Spinal cord (tissue), 10 donors: ENCODE results near the gene ZNF343. TPM values are rescaled to one million over a fixed set of nuclear protein-coding genes. Genes with fewer than 3 reads are reported as not detected.
A peak's percentile ranks its signal among the peaks of the same experiment; 100 is the strongest.
"Not testable (repeated sequence)": the region's sequence is repeated elsewhere in the genome, so short reads cannot be mapped to it uniquely, and the experiment has no call there.

Experiments used
- DNase-seq, 6 donors: peaks; one replicate each; pipeline versions ENCODE4 v3.0.0 to v3.0.0-alpha.2; 2013 to 2015; ENCODE audit warnings: low spot score in 6 of 6, low read depth in 4 of 6
- H3K27ac ChIP-seq: one replicate; pipeline ENCODE4 v1.5.1; 2013; ENCODE audit warnings: low read depth, low read length, control low read depth
- H3K27me3 ChIP-seq: one replicate; pipeline ENCODE4 v1.6.1; 2013; ENCODE audit warnings: low read length; ENCODE audit not compliant: control insufficient read depth, insufficient read depth
- H3K36me3 ChIP-seq: one replicate; pipeline ENCODE4 v1.6.1; 2013; ENCODE audit warnings: low read length; ENCODE audit not compliant: control insufficient read depth, insufficient read depth
- H3K4me1 ChIP-seq: one replicate; pipeline ENCODE4 v1.6.1; 2013; ENCODE audit warnings: low read length; ENCODE audit not compliant: control insufficient read depth, insufficient read depth
- H3K4me3 ChIP-seq: one replicate; pipeline ENCODE4 v1.5.1; 2013; ENCODE audit warnings: low read depth, low read length, control low read depth
- H3K9me3 ChIP-seq: one replicate; pipeline ENCODE4 v1.6.1; 2013; ENCODE audit warnings: low read length; ENCODE audit not compliant: control insufficient read depth, insufficient read depth
- WGBS: methylation state at CpG from one replicate; pipeline ENCODE4 v1.1.5; 2013; ENCODE audit warnings: missing lambda C conversion rate; ENCODE audit not compliant: insufficient coverage; 5-methylcytosine and 5-hydroxymethylcytosine counted together
- polyA plus RNA-seq, 2 donors: library from polyadenylated mRNA; unstranded; fragments of 120-200 nt; gene quantifications; one replicate each; pipeline ENCODE4 v1.2.1, GENCODE V29; 2013; ENCODE audit not compliant: insufficient read length in 2 of 2
- total RNA-seq, 2 donors: library from RNA; depleted of rRNA in 1 of 2; stranded (reverse); fragments of 120-200 nt in 1 of 2; fragments of >200 nt in 1 of 2; gene quantifications; one replicate each; pipeline versions ENCODE4 v1.2.3 to v1.2.4, GENCODE V29; 2013 to 2014
- donor health status: healthy.

ZNF343 gene
- total and polyA plus RNA-seq, 4 donors: 10.1 to 11.9 (median 11.2) TPM

DNA sequence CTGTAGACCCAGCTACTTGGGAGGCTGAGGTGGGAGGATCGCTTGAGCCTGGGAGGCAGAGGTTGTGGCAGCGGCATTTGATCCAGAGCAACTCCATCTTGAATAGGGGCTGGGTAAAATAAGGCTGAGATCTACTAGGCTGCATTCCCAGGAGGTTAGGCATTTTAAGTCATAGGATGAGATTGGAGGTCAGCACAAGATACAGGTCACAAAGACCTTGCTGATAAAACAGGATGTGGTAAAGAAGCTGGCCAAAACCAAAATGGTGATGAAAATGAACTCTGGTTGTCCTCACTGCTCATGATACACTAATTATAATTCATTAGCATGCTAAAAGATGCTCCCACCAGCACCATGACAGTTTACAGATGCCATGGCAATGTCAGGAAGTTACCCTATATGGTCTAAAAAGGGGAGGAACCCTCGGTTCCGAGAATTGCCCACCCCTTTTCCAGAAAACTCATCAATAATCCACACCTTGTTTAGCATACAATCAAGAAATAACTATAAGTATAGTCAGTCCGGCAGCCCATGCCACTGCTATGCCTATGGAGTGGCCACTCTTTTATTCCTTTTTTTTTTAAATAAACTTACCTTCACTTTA lies 14.2 kb upstream of the ZNF343 start:
- not testable (repeated sequence) for DNase-seq, H3K9me3 ChIP-seq, H3K36me3 ChIP-seq, H3K27ac ChIP-seq, H3K27me3 ChIP-seq, H3K4me3 ChIP-seq
- 85% methylated on average over 2 of the region's 5 CpGs for WGBS
- H3K4me1 ChIP-seq: peaks cover 16% of the 10 kb centered on the region

DNA sequence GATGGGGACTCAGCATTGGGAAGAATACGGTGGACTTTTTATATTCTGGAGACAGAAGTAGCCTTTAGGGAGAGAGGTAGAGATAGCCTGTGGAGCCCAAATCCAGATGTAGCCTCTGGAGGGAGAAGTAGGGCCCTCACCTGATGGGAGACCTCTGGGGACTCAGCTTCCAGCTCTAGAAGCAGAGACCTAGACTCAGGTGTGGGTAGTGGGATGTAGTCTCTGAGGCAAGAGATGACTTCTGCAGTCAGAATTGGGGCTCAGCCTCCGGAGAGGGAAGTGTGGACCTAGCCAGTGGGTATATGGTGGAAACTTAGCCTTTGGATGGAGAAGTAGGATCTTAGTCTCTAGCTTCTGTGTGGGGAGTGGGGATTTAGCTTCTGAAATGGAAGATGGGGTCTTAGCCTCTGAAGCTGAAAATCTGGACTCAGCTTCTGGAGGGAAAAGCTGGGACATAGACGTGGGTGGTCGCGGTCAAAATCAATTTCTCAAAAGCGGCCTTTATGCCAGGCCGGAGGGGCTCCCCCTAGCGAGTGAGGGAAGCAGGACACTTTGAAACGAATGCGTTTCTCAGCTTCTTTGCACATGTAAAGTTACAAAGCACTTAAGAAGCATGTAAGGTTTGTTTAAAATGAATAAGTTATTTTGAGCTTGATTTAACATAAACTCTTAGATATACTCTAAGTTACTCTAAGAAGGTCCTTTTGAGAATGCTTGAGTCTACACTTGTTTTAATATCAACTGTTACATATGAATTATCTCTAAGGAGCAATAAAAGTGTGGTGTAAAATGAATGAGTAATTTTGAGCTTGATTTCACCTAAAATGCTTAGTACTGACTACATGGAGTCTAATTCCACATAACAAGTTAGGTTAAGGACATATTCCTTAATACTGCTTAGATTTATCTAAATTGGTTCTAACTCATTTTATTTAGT lies 12.9 kb upstream of the ZNF343 start:
- H3K4me1 ChIP-seq: peaks cover 16% of the 10 kb centered on the region
- 80% methylated on average over 2 of the region's 10 CpGs for WGBS
- no peaks in the 10 kb centered on the region for H3K9me3 ChIP-seq
- H3K27ac ChIP-seq: no peak overlapping the region
- H3K4me3 ChIP-seq: no peak overlapping the region
- peak in 2 of 6 donors; percentile 51 to 55 for DNase-seq
- H3K27me3 ChIP-seq: no peaks in the 10 kb centered on the region
- H3K36me3 ChIP-seq: no peaks in the 10 kb centered on the region

DNA sequence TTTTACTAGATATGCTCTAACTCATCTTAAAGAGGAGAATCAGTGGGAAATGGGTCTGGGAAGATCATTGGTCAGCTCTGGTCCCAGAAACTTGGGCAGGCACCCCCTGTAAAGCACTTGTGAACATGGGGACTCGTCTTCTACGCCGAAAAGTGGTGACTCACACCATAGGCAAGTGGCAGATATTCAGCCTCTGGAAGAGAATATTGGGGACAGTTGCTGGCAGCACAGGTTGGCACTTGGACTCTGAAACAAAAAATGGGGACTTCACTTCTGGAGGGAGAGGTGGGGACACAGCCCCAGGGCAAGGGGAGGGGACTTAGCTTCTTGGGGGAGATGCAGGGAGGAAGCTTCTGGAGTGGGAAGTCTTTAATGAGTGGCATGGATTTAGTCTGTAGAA lies 11.9 kb upstream of the ZNF343 start:
- H3K36me3 ChIP-seq: no peaks in the 10 kb centered on the region
- H3K27me3 ChIP-seq: peaks cover 2% of the 10 kb centered on the region
- H3K4me3 ChIP-seq: no peak overlapping the region
- H3K27ac ChIP-seq: no peak overlapping the region
- DNase-seq: no peak
- H3K4me1 ChIP-seq: peaks cover 16% of the 10 kb centered on the region
- whole genome bisulfite sequencing: 93% methylated on average over 3 of the region's 3 CpGs
- no peaks in the 10 kb centered on the region for H3K9me3 ChIP-seq

DNA sequence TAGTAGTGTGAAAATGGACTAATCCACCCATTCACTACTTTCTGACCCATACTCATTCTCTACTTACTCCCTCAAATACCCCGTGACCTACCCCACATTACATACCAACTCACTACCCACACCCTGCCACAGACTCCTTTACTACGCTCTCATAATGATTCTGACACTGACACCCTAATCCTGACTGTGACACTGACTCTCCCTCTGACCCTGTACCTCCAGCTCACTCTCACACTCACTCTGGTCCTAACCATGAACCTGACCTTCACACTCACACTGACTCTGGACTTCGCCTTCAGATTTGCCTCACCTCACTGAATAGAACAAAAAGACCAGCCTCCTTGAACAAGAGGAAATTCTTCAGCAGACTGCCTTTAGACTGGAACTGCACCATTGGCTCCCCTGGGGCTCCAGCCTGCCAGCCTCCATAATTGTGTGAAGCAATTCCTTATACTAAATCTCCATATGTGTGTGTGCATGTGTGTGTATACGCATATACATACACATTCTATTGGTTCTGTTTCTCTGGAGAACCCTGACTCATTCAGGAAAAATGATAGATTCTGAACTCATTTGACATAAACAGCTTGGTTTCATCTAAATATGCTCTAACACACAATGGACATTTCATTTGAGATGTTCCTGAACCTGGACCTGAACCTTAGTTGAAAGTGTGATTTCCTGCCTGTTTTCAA lies 10.5 kb upstream of the ZNF343 start:
- WGBS: 95% methylated on average over 3 of the region's 4 CpGs
- Histone ChIP-seq H3K4me3 (no peak overlapping the region), H3K27ac (no peak overlapping the region), H3K4me1 (peaks cover 5% of the 10 kb centered on the region), H3K9me3 (no peaks in the 10 kb centered on the region), H3K27me3 (peaks cover 2% of the 10 kb centered on the region), H3K36me3 (no peaks in the 10 kb centered on the region)
- no peak for DNase-seq

DNA sequence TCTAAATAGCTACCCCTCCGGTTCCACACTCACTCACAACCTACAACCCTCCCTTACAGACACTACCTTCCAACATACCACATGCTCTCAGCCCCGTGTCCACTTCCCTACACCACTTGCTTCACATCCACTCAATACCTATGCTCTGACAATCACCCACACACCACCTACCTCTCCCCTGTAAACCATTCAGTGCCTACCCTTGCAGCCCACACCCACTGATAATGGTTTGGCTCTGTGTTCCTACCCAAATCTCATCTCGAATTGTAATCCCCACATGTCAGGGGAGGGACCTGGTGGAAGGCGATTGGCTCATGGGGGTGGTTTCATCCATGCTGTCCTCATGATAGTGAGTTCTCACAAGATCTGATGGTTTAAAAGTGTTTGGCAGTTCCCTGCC lies 9.8 kb upstream of the ZNF343 start:
- Histone ChIP-seq H3K27me3 (peaks cover 2% of the 10 kb centered on the region), H3K9me3 (no peaks in the 10 kb centered on the region)
- 70% methylated on average over 2 of the region's 4 CpGs for WGBS

DNA sequence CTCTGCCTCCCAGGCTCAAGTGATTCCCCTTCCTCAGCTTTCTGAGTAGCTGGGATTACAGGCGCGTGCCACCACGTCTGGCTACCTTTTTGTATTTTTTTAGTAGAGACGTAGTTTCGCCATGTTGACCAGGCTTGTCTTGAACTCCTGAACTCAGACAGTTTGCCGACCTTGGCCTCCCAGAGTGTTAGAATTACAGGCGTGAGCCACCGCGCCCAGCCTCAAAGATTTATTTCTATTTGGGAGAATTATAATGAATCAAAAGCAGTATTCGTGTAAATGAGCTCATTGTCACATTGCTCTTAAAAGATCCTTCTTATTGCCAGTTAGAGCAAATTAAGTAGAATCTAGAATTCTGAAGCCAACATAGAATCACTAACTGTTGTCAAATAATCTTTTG lies 9.4 kb upstream of the ZNF343 start:
- no peaks in the 10 kb centered on the region for H3K4me1 ChIP-seq
- H3K9me3 ChIP-seq: no peaks in the 10 kb centered on the region
- H3K27ac ChIP-seq: no peak overlapping the region
- H3K36me3 ChIP-seq: no peaks in the 10 kb centered on the region
- H3K4me3 ChIP-seq: no peak overlapping the region
- DNase-seq: no peak
- 77% methylated on average over 6 of the region's 10 CpGs for WGBS
- H3K27me3 ChIP-seq: peaks cover 2% of the 10 kb centered on the region

More for the DNA sequence above, 9.8 kb upstream of the ZNF343 start:
- Histone ChIP-seq H3K36me3 (no peaks in the 10 kb centered on the region), H3K27ac (no peak overlapping the region), H3K4me3 (no peak overlapping the region), H3K4me1 (no peaks in the 10 kb centered on the region)
- DNase-seq: no peak

DNA sequence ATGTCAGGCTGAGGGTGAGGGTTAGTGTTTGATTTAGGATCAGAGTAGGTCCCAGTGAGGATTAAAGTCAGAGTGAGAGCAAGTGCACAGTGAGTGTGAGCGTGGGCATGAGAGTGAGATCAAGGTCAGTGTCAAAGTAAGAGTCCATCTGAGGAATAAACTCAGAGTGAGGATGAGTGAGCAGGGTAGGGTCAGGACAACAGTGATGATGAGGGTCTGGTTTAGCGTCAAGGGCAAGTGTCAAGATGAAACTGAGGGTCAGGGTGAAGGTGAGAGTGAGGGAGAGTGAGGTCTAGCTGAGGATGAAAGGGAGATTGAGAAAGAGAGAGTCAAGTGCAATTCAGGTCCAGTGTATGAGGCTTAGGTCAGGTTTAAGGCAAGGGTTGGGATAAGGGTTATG lies 7.7 kb upstream of the ZNF343 start:
- Histone ChIP-seq H3K27ac (no peak overlapping the region), H3K36me3 (no peaks in the 10 kb centered on the region), H3K4me1 (no peaks in the 10 kb centered on the region), H3K27me3 (peaks cover 2% of the 10 kb centered on the region), H3K9me3 (no peaks in the 10 kb centered on the region), H3K4me3 (no peak overlapping the region)
- no peak for DNase-seq
- 65% methylated on average over 2 of the region's 2 CpGs for WGBS

DNA sequence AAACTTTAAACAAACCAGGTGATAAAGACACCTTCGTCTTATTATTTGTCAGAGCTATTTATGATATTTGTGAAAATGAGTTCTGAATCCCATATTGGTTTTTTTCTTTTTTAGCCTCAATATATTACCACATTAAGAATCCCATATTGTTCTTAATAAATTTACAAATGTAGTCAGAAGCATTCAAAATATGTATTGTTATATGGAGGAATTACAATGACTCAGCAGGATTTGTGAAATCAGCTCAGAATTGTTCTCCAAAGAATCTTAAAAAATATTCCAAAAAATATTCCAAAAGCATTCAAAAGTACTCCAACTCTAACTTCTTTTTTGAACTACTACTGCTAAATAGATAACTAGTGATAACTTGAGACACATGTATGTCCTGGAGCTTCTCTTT lies 6.5 kb upstream of the ZNF343 start:
- no peaks in the 10 kb centered on the region for H3K4me1 ChIP-seq
- no CpG with 5 or more reads among the region's 1 CpG for WGBS
- H3K4me3 ChIP-seq: no peak overlapping the region
- H3K36me3 ChIP-seq: no peaks in the 10 kb centered on the region
- no peaks in the 10 kb centered on the region for H3K9me3 ChIP-seq
- H3K27me3 ChIP-seq: peaks cover 2% of the 10 kb centered on the region
- H3K27ac ChIP-seq: no peak overlapping the region
- DNase-seq: no peak

DNA sequence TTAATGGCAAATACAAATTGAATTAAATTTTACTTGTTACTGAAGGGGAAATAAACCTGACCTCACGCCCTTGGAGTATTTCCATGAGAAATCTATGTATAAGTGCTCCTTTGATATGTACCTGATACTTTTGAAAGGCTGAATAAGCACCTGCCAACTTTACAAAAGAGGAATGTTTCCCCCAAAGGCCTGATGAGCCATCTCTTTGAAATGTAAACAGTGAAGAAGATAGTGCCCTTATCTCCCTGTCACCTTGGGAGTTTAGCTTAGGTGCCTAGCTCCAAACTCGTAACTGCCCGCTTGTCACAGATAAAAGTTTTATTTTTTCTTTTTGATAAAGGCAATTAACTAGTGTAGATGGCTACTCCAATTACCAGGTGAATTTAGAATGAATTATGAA lies 1.1 kb upstream of the ZNF343 start:
- no peak overlapping the region for H3K4me3 ChIP-seq

More for the DNA sequence above, 1.1 kb upstream of the ZNF343 start:
- no CpG with 5 or more reads among the region's 3 CpGs for WGBS
- Histone ChIP-seq H3K36me3 (no peaks in the 10 kb centered on the region), H3K27ac (no peak overlapping the region), H3K4me1 (peaks cover 13% of the 10 kb centered on the region), H3K9me3 (no peaks in the 10 kb centered on the region), H3K27me3 (no peaks in the 10 kb centered on the region)
- no peak for DNase-seq
